HepG2 (cell line): Measurements from ENCODE around the gene RNASE12. TPM values are rescaled to one million over a fixed set of nuclear protein-coding genes. Genes with fewer than 3 reads are reported as not detected.
A peak's percentile ranks its signal among the peaks of the same experiment; 100 is the strongest.

Experiments used
- ARNT2 ChIP-seq: sonication (generic); formaldehyde crosslinking; IDR thresholded peaks from 2 replicates; pipeline ENCODE4 v1.8.0; 2022; ENCODE audit warnings: mild to moderate bottlenecking, low read depth, missing genetic modification reagents, moderate library complexity
- CREBL2 ChIP-seq: sonication (generic); formaldehyde crosslinking; IDR thresholded peaks from 2 replicates; pipeline ENCODE4 v1.8.1; 2023; ENCODE audit warnings: missing genetic modification reagents, mild to moderate bottlenecking, borderline replicate concordance
- DMAP1 ChIP-seq: IDR thresholded peaks from 2 replicates; pipeline ENCODE4 v1.6.1; 2016
- HMGXB3 ChIP-seq: sonication (generic); formaldehyde crosslinking; IDR thresholded peaks from 2 replicates; pipeline ENCODE4 v1.4.0; 2020; ENCODE audit warnings: missing genetic modification reagents, borderline replicate concordance
- IRF2 ChIP-seq: IDR thresholded peaks from 2 replicates; pipeline ENCODE4 v1.6.1; 2018; ENCODE audit warnings: missing genetic modification reagents, missing compliant biosample characterization
- KDM1A ChIP-seq: IDR thresholded peaks from 2 replicates; pipeline ENCODE4 v1.6.1; 2016; ENCODE audit warnings: missing compliant biosample characterization
- NR1H2 ChIP-seq: sonication (generic); formaldehyde crosslinking; IDR thresholded peaks from 2 replicates; pipeline ENCODE4 v1.8.1; 2022; ENCODE audit warnings: low read depth, missing genetic modification reagents, borderline replicate concordance
- RAD51 ChIP-seq: fragments of 450-650 bp; IDR thresholded peaks from 2 replicates; pipeline ENCODE4 v1.6.1; 2016; ENCODE audit warnings: borderline replicate concordance
- REL ChIP-seq: sonication (generic); formaldehyde crosslinking; conservative IDR thresholded peaks from 2 replicates; pipeline ENCODE4 v1.8.0; 2022; ENCODE audit warnings: mild to moderate bottlenecking, missing genetic modification reagents, moderate library complexity
- SNAI1 ChIP-seq: sonication (generic); formaldehyde crosslinking; IDR thresholded peaks from 2 replicates; pipeline ENCODE4 v1.5.0; 2020; ENCODE audit warnings: mild to moderate bottlenecking, missing genetic modification reagents, borderline replicate concordance
- SOX6 ChIP-seq, 2 experiments: fragments of 450-650 bp in 1 of 2; sonication (generic) in 1 of 2; formaldehyde crosslinking in 1 of 2; IDR thresholded peaks; 2 replicates each; pipeline versions ENCODE4 v1.4.0 to v1.6.1; 2017 to 2020; ENCODE audit warnings: antibody characterized with exemption in 1 of 2, mild to moderate bottlenecking in 1 of 2, missing genetic modification reagents in 1 of 2
- TBX3 ChIP-seq: fragments of 450-650 bp; IDR thresholded peaks from 2 replicates; pipeline ENCODE4 v1.6.1; 2017; ENCODE audit warnings: antibody characterized with exemption, mild to moderate bottlenecking, inconsistent platforms, borderline replicate concordance
- ZBTB34 ChIP-seq: sonication (generic); formaldehyde crosslinking; IDR thresholded peaks from 2 replicates; pipeline ENCODE4 v1.8.0; 2022; ENCODE audit warnings: mild to moderate bottlenecking, missing genetic modification reagents
- ZBTB39 ChIP-seq: sonication (generic); formaldehyde crosslinking; IDR thresholded peaks from 2 replicates; pipeline ENCODE4 v1.5.0; 2020; ENCODE audit warnings: missing genetic modification reagents
- ZGPAT ChIP-seq: IDR thresholded peaks from 2 replicates; pipeline ENCODE4 v1.6.1; 2016; ENCODE audit warnings: mild to moderate bottlenecking
- ZNF749 ChIP-seq: sonication (generic); formaldehyde crosslinking; IDR thresholded peaks from 2 replicates; pipeline ENCODE4 v1.8.0; 2022; ENCODE audit warnings: mild to moderate bottlenecking, missing genetic modification reagents, moderate library complexity, borderline replicate concordance
- ZNF775 ChIP-seq: sonication (generic); formaldehyde crosslinking; IDR thresholded peaks from 2 replicates; pipeline ENCODE4 v1.4.0; 2020; ENCODE audit warnings: missing genetic modification reagents, mild to moderate bottlenecking, moderate library complexity, borderline replicate concordance
- ZSCAN25 ChIP-seq: sonication (generic); formaldehyde crosslinking; IDR thresholded peaks from 2 replicates; pipeline ENCODE4 v1.8.0; 2022; ENCODE audit warnings: mild to moderate bottlenecking, missing genetic modification reagents
- polyA plus RNA-seq, 8 experiments: library from polyadenylated mRNA; depleted of rRNA in 3 of 8; stranded (reverse) in 7 of 8; unstranded in 1 of 8; fragments of >200 nt; fragmentation: Illumina TruSeq in 4 of 8; extraction: Trizol in 4 of 8; gene quantifications; 2 replicates each; pipeline versions ENCODE4 v1.2.1 to v1.2.3, GENCODE V29; 2011 to 2016; ENCODE audit warnings: low read depth in 4 of 8, missing spikeins in 1 of 8, mixed read lengths in 1 of 8; ENCODE audit not compliant: insufficient read depth in 1 of 8
- total RNA-seq, 5 experiments: library from RNA; depleted of rRNA; stranded (reverse); fragments of >200 nt; fragmentation: Illumina TruSeq; extraction: Trizol; gene quantifications; 2 replicates each; pipeline ENCODE4 v1.2.3, GENCODE V29; 2016; ENCODE audit warnings: low read depth in 1 of 5

The RNASE12 gene
- total and polyA plus RNA-seq, 2 of the 13 experiments (the other 11 are each of a cell fraction or from before 2014, with no cell fraction given), result not detected

- TF ChIP-seq HMGXB3, result peak; percentile 98
- 0 out of 2 replicates have a peak, but pooled peaks have one; percentile 56 for TF ChIP-seq SNAI1 (CRISPR knock-in tag)
- no peak for TF ChIP-seq CREBL2 (CRISPR knock-in tag)
- TF ChIP-seq DMAP1 (CRISPR knock-in tag), result no peak; the same call in 1 of the 2 replicates
- 0 out of 2 replicates have a peak, but pooled peaks have one; percentile 66 for TF ChIP-seq ARNT2 (CRISPR knock-in tag)
- TF ChIP-seq KDM1A (CRISPR knock-in tag), result no peak
- no peak for TF ChIP-seq ZNF775 (CRISPR knock-in tag)
- TF ChIP-seq NR1H2 (CRISPR knock-in tag), result no peak
- TF ChIP-seq TBX3, result no peak
- TF ChIP-seq ZBTB34 (CRISPR knock-in tag), result 0 out of 2 replicates have a peak, but pooled peaks have one; percentile 60
- TF ChIP-seq ZGPAT, result peak; percentile 77; the same call in 1 of the 2 replicates
- no peak for TF ChIP-seq ZBTB39 (CRISPR knock-in tag)
- no peak for TF ChIP-seq RAD51
- TF ChIP-seq ZSCAN25 (CRISPR knock-in tag), result no peak
- no peak for TF ChIP-seq REL
- no peak; the same call in 1 of the 2 replicates for TF ChIP-seq ZNF749 (CRISPR knock-in tag)
- TF ChIP-seq IRF2, result peak; percentile 88
- no peak for TF ChIP-seq SOX6 (IDR thresholded peaks at IDR 0.05)
- TF ChIP-seq SOX6 (CRISPR knock-in tag; IDR thresholded peaks at IDR 0.05), result peak; percentile 71
These were observed 41.9 kb upstream of the RNASE12 start (continued) for GRCh38 chr14:20632831-20633691.
